HCT116 (cell line): ENCODE results near the gene SFXN5. TPM values are rescaled to one million over a fixed set of nuclear protein-coding genes. Genes with fewer than 3 reads are reported as not detected.

Experiments
- ATAC-seq: fragments of 200-7000 bp; cut with Tn5 transposase; 2 replicates; pipeline ENCODE4 v1.9.1; 2020; ENCODE audit warnings: mild to moderate bottlenecking, moderate library complexity
- BruUV-seq: library from RNA; stranded (reverse); fragments of 400-500 nt; replicated peaks from 2 replicates; lab custom pipeline; 2021; lab: Mats Ljungman, UMichigan
- CTCF ChIA-PET: fragments of 300-600 bp; sonication (Branson Sonifier 250); formaldehyde crosslinking; loops from one replicate; lab custom pipeline; 2021; ENCODE audit warnings: antibody characterized with exemption; lab: Charles Lee
- POLR2A ChIA-PET: fragments of 300-600, 350-600 bp; sonication (Branson Sonifier 250); formaldehyde crosslinking; loops from one replicate; lab custom pipeline; 2021; ENCODE audit warnings: antibody characterized with exemption; lab: Charles Lee
- RAD21 ChIA-PET, 2 experiments: fragments of 300-600 bp; sonication (Branson Sonifier 250); formaldehyde crosslinking; loops; one replicate each; lab custom pipeline; 2023; ENCODE audit warnings: low total read pairs in 2 of 2; ENCODE audit not compliant: uncharacterized antibody in 2 of 2, unreplicated experiment in 2 of 2, low non-redundant PET in 1 of 2; lab: Charles Lee
- DNase-seq: peaks from one replicate; pipeline ENCODE4 v3.0.0-alpha.2; 2010; ENCODE audit warnings: low read depth, low spot score
- H2AFZ ChIP-seq: fragments of 200-600 bp; shearing (Covaris generic), sonication (generic); 2 replicates; pipeline ENCODE4 v1.6.1; 2017; ENCODE audit warnings: low read depth, mixed run types, mixed read lengths, antibody characterized with exemption, low read length; ENCODE audit not compliant: poor library complexity, severe bottlenecking
- H3K27ac ChIP-seq: 2 replicates; pipeline ENCODE4 v1.5.1; 2012; ENCODE audit warnings: low read depth, low read length
- H3K27me3 ChIP-seq: fragments of 200-600 bp; sonication (generic); 2 replicates; pipeline ENCODE4 v1.6.1; 2016; ENCODE audit warnings: mixed run types, low read length, mixed read lengths; ENCODE audit not compliant: insufficient read depth
- H3K36me3 ChIP-seq, 2 experiments: fragments of 200-500 bp in 1 of 2; fragments of 200-600 bp in 1 of 2; sonication (Bioruptor generic) in 1 of 2; sonication (generic) in 1 of 2; 2 replicates each; pipeline versions ENCODE4 v1.5.1 to v1.6.1; 2014 to 2016; ENCODE audit warnings: low read length in 2 of 2, inconsistent platforms in 1 of 2, mixed read lengths in 1 of 2, mixed run types in 1 of 2; ENCODE audit not compliant: insufficient read depth in 2 of 2, control insufficient read depth in 1 of 2
- H3K4me1 ChIP-seq, 2 experiments: fragments of 200-600 bp in 1 of 2; sonication (generic) in 1 of 2; 2 replicates each; pipeline versions ENCODE4 v1.5.1 to v1.6.1; 2012 to 2017; ENCODE audit warnings: low read length in 2 of 2, inconsistent platforms in 1 of 2, mild to moderate bottlenecking in 1 of 2, mixed read lengths in 1 of 2, mixed run types in 1 of 2, moderate library complexity in 1 of 2; ENCODE audit not compliant: insufficient read depth in 2 of 2, control insufficient read depth in 1 of 2
- H3K4me2 ChIP-seq: fragments of 200-600 bp; sonication (generic); 2 replicates; pipeline ENCODE4 v1.6.1; 2017; ENCODE audit warnings: mixed run types, low read length, mixed read lengths
- H3K4me3 ChIP-seq, 2 experiments: fragments of 200-600 bp in 1 of 2; sonication (generic) in 1 of 2; replicated peaks in 1 of 2; 2 replicates each; pipeline ENCODE4 v1.5.1; 2011 to 2016; ENCODE audit warnings: low read length in 2 of 2, control low read depth in 1 of 2, low read depth in 1 of 2, mild to moderate bottlenecking in 1 of 2, mixed read lengths in 1 of 2, mixed run types in 1 of 2
- H3K79me2 ChIP-seq: fragments of 200-600 bp; sonication (generic); 2 replicates; pipeline ENCODE4 v1.6.1; 2017; ENCODE audit warnings: mild to moderate bottlenecking, mixed run types, low read length, moderate library complexity, mixed read lengths; ENCODE audit not compliant: insufficient read depth
- H3K9ac ChIP-seq: fragments of 200-600 bp; sonication (generic); 2 replicates; pipeline ENCODE4 v1.6.1; 2016; ENCODE audit warnings: low read length, mixed read lengths
- H3K9me2 ChIP-seq: fragments of 200-600 bp; sonication (generic), shearing (Covaris generic); 2 replicates; pipeline ENCODE4 v1.6.1; 2017; ENCODE audit warnings: mixed run types, mild to moderate bottlenecking, moderate library complexity; ENCODE audit not compliant: insufficient read depth
- H3K9me3 ChIP-seq, 2 experiments: fragments of 200-500 bp in 1 of 2; fragments of 200-600 bp in 1 of 2; sonication (Bioruptor generic) in 1 of 2; sonication (generic) in 1 of 2; 2 replicates each; pipeline ENCODE4 v1.6.1; 2014 to 2017; ENCODE audit warnings: low read length in 2 of 2, mixed read lengths in 2 of 2, inconsistent platforms in 1 of 2, low read depth in 1 of 2, mild to moderate bottlenecking in 1 of 2, mixed run types in 1 of 2, moderate library complexity in 1 of 2; ENCODE audit not compliant: control insufficient read depth in 1 of 2, insufficient read depth in 1 of 2
- H4K20me1 ChIP-seq: fragments of 200-600 bp; sonication (generic), shearing (Covaris generic); 2 replicates; pipeline ENCODE4 v1.6.1; 2017; ENCODE audit warnings: mixed run types, mild to moderate bottlenecking, moderate library complexity; ENCODE audit not compliant: insufficient read depth
- ELF1 ChIP-seq: IDR thresholded peaks from 2 replicates; pipeline ENCODE4 v1.6.1; 2012; ENCODE audit warnings: low read depth, borderline replicate concordance
- EZH2 ChIP-seq: fragments of 200-600 bp; sonication (generic); IDR thresholded peaks from 2 replicates; pipeline ENCODE4 v1.6.1; 2017; ENCODE audit warnings: antibody characterized with exemption, mixed run types
- EZH2phosphoT487 ChIP-seq: fragments of 200-600 bp; IDR thresholded peaks from 2 replicates; pipeline ENCODE4 v1.6.1; 2018; ENCODE audit warnings: antibody characterized with exemption, borderline replicate concordance
- FOSL1 ChIP-seq: IDR thresholded peaks from 2 replicates; pipeline ENCODE4 v1.6.1; 2012; ENCODE audit warnings: low read depth
- POLR2A ChIP-seq: IDR thresholded peaks from 2 replicates; pipeline ENCODE4 v1.7.0; 2011; ENCODE audit warnings: borderline replicate concordance; ENCODE audit not compliant: insufficient read depth, insufficient read length; ENCODE audit errors: extremely low read depth
- POLR2AphosphoS5 ChIP-seq: IDR thresholded peaks from 2 replicates; pipeline ENCODE4 v1.6.1; 2011; ENCODE audit warnings: mild to moderate bottlenecking, low read depth, low read length, moderate library complexity
- YY1 ChIP-seq: IDR thresholded peaks from 2 replicates; pipeline ENCODE4 v1.6.1; 2011; ENCODE audit warnings: low read length, low read depth, moderate library complexity, mild to moderate bottlenecking; ENCODE audit not compliant: insufficient replicate concordance; ENCODE audit errors: extremely low read depth
- ZFX ChIP-seq: fragments of 450-650 bp; IDR thresholded peaks from 2 replicates; pipeline ENCODE4 v1.6.1; 2017
- ZNF274 ChIP-seq: fragments of 200-500 bp; sonication (Bioruptor generic); IDR thresholded peaks from 2 replicates; pipeline ENCODE4 v1.6.1; 2014; ENCODE audit warnings: mild to moderate bottlenecking, low read depth, low read length, inconsistent platforms
- intact Hi-C: fragments of 100-400 bp; cut with micrococcal nuclease; formaldehyde crosslinking; loops from 2 replicates; pipeline ENCODE4 v1.10.0; 2022
- total RNA-seq: library from RNA; stranded (reverse); gene quantifications from one replicate; pipeline ENCODE4 v1.2.1, GENCODE V29; 2021; ENCODE audit not compliant: unreplicated experiment
- TF ChIP-seq, protein P1 (sequence below): IDR thresholded peaks from 2 replicates; pipeline ENCODE4 v1.6.1; 2012
- TF ChIP-seq, protein P2 (sequence below): IDR thresholded peaks from 2 replicates; pipeline ENCODE4 v1.6.1; 2012; ENCODE audit warnings: low read depth
- TF ChIP-seq, protein P3 (sequence below): IDR thresholded peaks from 2 replicates; pipeline ENCODE4 v1.6.1; 2012

Gene SFXN5
- total RNA-seq, 1 experiment from 2014 or later, result 10.0 TPM

DNA sequence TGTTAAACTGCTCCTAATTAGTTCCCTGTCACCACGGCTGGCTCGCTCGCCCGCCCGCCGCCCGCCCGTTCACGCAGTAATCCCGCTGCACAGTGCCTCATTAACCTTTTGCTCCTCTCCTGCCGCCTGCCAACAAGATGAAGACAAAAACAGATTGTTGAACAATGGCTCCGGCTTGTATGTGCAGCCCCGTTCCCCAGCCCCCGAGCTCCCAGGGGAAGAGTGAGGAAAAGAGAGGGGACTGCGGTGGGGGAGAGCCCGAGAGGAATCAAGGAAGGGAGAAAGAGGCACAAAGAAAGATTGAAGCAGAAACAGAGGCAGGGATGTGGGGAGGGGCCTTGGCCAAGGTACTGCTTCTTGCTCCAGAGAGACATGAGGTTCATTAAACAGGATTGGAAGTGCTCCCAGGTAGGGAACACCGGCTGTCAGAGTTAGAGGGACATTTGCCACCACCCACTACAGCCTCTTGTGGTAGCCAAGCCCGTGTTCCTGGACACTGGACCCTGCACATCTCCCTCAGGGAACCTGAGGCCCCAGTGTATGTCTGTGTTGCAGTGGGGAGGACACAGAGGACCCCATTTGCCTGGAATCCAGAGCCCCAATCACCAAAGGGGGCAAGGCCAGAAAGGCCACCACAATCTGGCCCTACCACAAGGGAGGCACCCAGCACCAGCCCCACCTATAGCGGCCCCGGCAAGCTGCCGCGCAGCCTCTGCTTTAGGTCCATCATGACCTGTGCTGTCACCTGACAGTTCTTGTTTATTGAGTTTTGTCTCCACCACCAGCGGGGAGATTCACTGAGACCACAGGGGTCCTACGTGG lies 116.1 kb downstream of the SFXN5 start:
- intact Hi-C loops, result no loop called here
- no peaks in the 10 kb centered on the region for H3K9me3 ChIP-seq
- no peaks in the 10 kb centered on the region for H3K9me2 ChIP-seq
- no peak overlapping the region for H3K4me2 ChIP-seq
- ChIA-PET POLR2A (no interaction called here), RAD21 (no interaction called here), CTCF (no interaction called here)
- no peaks in the 10 kb centered on the region for H3K36me3 ChIP-seq
- no peak overlapping the region for H3K9ac ChIP-seq
- no peaks in the 10 kb centered on the region for H3K79me2 ChIP-seq
- ATAC-seq, result no peak
- no peak overlapping the region for H2AFZ ChIP-seq
- H4K20me1 ChIP-seq, result no peaks in the 10 kb centered on the region
- TF ChIP-seq FOSL1 (no peak), EZH2 (no peak)
- no TSS peak for BruUV-seq
- H3K4me3 ChIP-seq, result no peak overlapping the region
- no peaks in the 10 kb centered on the region for H3K27me3 ChIP-seq
- no peak overlapping the region for H3K27ac ChIP-seq
- DNase-seq, result no peak
- no peaks in the 10 kb centered on the region for H3K4me1 ChIP-seq

DNA sequence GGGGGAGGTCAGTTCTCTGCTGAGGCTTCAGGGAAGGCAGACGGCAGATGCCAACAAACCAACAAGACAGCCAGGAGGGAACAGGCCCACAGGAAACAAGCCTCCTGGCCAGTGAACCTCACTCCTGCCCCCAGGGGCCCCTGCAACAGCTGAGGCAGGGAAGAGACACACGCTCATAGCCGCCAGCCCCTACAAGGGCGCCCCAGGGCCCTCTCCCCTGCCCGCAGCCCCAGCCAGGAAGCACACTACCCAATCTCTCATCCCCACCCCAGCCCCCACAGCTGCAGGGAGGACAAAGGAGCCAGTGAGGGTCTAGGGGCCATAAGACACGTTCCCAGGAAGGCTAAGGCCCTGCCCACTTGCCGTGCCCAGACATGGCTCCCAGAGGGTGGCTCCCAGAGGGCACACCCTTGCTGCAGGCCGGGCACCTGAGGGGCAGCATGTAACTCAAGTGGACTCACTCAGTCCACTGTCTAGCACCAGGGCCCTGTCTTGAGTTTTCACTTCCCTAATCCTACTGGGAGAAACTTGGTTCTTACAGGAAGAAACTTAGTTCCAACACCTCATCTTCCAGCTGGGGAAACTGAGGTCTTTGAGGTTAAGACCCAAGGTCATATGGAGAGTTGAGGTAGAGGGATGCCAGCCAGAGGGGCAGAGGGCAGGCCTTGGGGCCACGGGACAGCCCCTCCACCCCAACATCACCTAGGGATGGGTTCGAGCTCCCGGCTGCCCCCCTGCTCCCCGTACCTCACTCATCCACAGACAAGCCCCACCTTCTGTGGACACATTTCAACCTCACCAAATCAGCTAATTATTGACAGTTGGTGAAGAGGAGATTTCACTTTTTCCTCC lies 116.9 kb downstream of the SFXN5 start:
- no peaks in the 10 kb centered on the region for H3K36me3 ChIP-seq
- H3K9me2 ChIP-seq, result no peaks in the 10 kb centered on the region
- ATAC-seq (no peak), DNase-seq (no peak)
- ChIA-PET POLR2A (no interaction called here), RAD21 (no interaction called here), CTCF (no interaction called here)
- H3K9me3 ChIP-seq, result no peaks in the 10 kb centered on the region
- no peaks in the 10 kb centered on the region for H3K79me2 ChIP-seq
- no peak overlapping the region for H3K4me2 ChIP-seq
- no peak overlapping the region for H3K9ac ChIP-seq
- intact Hi-C loops, result no loop called here
- H3K4me3 ChIP-seq, result no peak overlapping the region
- H3K27me3 ChIP-seq, result no peaks in the 10 kb centered on the region
- H3K4me1 ChIP-seq, result no peaks in the 10 kb centered on the region
- H2AFZ ChIP-seq, result no peak overlapping the region
- no peak overlapping the region for H3K27ac ChIP-seq
- BruUV-seq, result no TSS peak
- H4K20me1 ChIP-seq, result no peaks in the 10 kb centered on the region
- TF ChIP-seq, protein P1, sequence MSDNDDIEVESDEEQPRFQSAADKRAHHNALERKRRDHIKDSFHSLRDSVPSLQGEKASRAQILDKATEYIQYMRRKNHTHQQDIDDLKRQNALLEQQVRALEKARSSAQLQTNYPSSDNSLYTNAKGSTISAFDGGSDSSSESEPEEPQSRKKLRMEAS, result no peak
- TF ChIP-seq YY1, result no peak
- TF ChIP-seq, protein P2, sequence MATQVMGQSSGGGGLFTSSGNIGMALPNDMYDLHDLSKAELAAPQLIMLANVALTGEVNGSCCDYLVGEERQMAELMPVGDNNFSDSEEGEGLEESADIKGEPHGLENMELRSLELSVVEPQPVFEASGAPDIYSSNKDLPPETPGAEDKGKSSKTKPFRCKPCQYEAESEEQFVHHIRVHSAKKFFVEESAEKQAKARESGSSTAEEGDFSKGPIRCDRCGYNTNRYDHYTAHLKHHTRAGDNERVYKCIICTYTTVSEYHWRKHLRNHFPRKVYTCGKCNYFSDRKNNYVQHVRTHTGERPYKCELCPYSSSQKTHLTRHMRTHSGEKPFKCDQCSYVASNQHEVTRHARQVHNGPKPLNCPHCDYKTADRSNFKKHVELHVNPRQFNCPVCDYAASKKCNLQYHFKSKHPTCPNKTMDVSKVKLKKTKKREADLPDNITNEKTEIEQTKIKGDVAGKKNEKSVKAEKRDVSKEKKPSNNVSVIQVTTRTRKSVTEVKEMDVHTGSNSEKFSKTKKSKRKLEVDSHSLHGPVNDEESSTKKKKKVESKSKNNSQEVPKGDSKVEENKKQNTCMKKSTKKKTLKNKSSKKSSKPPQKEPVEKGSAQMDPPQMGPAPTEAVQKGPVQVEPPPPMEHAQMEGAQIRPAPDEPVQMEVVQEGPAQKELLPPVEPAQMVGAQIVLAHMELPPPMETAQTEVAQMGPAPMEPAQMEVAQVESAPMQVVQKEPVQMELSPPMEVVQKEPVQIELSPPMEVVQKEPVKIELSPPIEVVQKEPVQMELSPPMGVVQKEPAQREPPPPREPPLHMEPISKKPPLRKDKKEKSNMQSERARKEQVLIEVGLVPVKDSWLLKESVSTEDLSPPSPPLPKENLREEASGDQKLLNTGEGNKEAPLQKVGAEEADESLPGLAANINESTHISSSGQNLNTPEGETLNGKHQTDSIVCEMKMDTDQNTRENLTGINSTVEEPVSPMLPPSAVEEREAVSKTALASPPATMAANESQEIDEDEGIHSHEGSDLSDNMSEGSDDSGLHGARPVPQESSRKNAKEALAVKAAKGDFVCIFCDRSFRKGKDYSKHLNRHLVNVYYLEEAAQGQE, result no peak
- TF ChIP-seq ZNF274, result no peak
- TF ChIP-seq POLR2A, result no peak
- no peak for TF ChIP-seq ELF1
- no peak for TF ChIP-seq EZH2phosphoT487
- TF ChIP-seq, protein P3, sequence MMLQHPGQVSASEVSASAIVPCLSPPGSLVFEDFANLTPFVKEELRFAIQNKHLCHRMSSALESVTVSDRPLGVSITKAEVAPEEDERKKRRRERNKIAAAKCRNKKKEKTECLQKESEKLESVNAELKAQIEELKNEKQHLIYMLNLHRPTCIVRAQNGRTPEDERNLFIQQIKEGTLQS, result no peak
- TF ChIP-seq ZFX, result no peak
- TF ChIP-seq POLR2AphosphoS5, result no peak
